Measurements from ENCODE around the gene EML2.
A peak's percentile ranks its signal among the peaks of the same experiment; 100 is the strongest.
"Not testable (repeated sequence)": the region's sequence is repeated elsewhere in the genome, so short reads cannot be mapped to it uniquely, and the experiment has no call there.

EML2 gene

GRCh38 chr19:45646345-45646698 is 7.1 kb upstream of the EML2 start:
- no peak for DNase-seq

- peak; percentile 82 to 91 for DNase-seq
These were observed 6.6 kb upstream of the EML2 start for GRCh38 chr19:45645631-45646344.

GRCh38 chr19:45645068-45645630 is 6.0 kb upstream of the EML2 start:
- DNase-seq: no peak

GRCh38 chr19:45643927-45644771 is 5.0 kb upstream of the EML2 start:
- no peak for DNase-seq

GRCh38 chr19:45643024-45643926 is 4.1 kb upstream of the EML2 start:
- DNase-seq: peak; percentile 89 to 92

DNA sequence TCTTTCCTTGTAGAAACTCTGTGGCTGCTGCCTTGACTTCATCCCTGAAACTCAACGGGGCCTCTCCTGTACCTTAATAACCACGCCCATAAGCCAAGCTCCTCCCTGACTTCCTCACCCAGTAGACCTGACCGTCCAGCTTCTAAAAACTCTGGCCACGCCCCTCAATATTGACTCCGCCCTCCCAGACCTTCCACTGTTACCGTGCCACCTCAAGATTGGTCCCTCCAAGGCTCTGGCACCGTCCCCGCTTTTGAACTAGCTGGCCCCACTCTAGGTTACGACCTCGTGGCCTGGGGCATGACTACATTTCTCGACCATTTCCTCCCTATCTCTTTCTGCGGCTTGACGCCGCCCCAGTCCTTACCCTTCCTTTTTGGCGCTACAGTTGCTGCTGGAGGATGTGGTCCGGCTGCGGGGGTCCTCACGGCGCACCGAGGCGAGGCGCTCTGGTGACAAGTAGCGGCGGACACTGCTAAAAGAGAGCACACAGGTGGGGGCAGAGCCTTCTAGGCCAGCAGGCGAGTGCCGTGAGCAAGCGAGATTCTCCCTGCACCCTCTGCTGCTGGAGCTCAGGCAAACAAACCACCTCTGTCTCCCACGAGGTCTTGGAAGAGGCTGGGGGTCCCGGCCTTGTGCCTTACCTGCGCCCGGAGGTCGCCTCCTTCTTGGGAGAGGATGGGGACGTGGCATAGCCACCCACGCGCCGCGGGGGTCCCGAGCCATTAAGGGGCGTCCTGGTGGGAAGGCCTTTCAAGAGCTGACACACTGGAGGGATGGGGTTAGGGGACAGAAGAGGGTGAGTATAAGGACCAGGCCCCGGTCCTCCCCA is 2.3 kb upstream of the EML2 start:
- peak; percentile 87 to 89 for DNase-seq

DNA sequence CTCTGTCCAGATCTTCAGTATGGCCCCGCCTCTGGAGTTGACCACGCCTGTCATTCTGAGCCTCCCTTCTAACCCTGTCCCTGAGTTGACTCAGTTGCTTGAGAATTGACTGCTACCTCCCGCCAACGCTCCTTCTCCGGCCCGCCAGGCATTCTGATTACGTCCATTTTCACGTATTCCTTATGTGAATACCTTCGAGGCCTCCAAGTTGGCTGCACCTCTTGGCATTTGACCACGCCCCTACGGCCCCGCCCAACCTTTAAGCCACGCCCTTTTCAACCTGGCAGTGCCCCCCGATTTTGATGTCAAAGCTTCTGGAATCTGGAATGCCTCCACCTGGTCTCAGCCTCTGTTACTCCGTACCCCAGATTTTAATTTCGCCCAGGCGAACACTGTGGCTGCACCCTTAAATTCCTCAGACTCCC is 1.7 kb upstream of the EML2 start:
- DNase-seq: no peak

- no peak for DNase-seq
These were observed 1.1 kb downstream of the EML2 start for GRCh38 chr19:45637890-45638667.

- DNase-seq: no peak
These were observed 2.3 kb downstream of the EML2 start for GRCh38 chr19:45636902-45637301.

- DNase-seq: no peak
These were observed 2.9 kb downstream of the EML2 start for GRCh38 chr19:45636275-45636674.

DNA sequence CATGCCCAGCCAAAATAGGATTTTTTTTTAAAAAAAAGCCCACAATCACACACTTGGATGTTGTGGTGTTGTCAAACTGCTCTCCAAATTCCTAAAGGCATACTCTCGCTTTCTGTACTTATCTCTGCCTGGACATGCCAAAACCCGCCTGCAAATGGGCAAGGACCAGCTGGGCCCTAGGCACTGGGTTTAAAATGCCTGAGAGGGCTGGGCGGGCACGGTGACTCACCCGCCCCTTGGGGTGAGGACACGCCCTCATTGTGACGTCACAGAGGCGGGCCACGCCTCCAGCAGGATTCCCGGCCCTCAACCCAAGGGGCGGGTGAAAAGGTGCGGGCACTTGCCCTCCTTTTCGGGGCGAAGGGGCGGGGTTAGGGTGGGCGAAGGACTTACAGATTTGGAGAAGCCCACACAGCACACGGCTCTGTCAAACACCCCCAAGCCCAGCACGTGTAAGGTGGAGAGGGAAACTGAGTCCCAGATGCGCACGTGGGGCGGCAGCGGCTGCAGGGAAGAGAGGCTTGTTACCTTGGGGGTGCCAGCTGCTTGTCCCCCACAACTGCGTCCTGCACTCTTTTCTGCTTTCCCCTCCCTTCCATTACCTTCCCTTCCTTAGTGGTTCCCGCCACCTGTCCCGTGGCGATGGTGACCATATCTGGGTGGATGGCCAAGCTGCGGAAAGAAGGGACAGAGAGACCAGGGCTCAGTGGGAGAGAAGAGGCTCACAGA is 6.6 kb downstream of the EML2 start:
- peak; percentile 31 to 45 for DNase-seq

DNA sequence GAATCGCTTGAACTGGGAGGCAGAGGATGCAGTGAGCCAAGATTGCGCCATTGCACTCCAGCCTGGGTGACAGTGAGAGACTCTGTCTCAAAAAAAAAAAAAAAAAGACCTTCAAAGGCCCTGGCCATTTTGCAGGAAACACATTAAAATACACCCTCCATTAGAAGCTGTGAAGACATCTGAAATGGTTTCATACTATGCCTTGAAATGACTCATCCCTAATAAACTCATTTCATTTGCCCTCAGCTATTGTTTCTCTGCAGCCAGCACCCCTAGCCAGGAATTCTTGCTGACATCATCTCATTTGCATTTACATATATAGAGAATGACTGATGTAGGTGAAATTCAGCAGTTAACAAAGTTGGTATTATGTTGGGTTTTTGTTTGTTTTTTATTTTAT is 8.7 kb downstream of the EML2 start:
- DNase-seq: no peak

GRCh38 chr19:45629704-45630103 is 9.5 kb downstream of the EML2 start:
- DNase-seq: no peak

GRCh38 chr19:45628219-45628618 is 11.0 kb downstream of the EML2 start:
- DNase-seq: not testable (repeated sequence)

DNA sequence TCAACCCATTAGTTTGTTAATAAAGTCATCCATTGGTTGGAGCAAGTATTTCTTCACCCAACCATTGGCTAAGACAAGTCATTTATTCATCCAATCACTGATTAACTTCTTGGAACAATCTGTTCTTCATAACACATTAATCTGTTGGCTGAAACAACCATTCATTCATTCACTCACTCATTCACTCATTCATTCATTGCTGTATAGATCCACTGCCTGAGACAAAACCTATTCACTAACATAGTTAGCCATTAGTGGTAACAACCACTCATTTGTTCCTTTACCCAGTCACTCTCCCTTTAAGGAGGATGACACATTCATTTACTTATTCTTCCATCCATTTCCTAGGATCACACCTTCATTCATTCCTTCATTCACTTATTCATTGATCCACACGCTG is 15.2 kb downstream of the EML2 start:
- no peak for DNase-seq

GRCh38 chr19:45621976-45622503 is 17.2 kb downstream of the EML2 start:
- no peak for DNase-seq

GRCh38 chr19:45621389-45621788 is 17.8 kb downstream of the EML2 start:
- DNase-seq: no peak

DNA sequence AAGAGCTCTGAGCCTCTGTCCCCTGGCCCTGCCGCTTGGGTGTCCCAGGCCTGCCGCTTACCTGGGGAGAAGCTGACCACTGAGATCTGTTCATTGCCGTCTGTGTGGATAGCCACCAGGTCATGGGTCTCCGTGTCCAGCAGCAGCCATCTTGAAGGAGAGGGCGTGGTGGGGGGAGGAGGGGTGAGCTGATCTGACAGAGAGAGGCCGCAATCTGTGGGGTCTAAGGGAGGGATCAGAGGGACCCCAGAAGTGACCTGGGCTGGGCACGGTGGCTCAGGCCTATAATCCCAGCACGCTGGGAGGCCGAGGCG is 22.5 kb downstream of the EML2 start:
- no peak for DNase-seq

GRCh38 chr19:45615795-45616703 is 23.1 kb downstream of the EML2 start:
- peak; percentile 79 to 84 for DNase-seq

Measured in CD4-positive, alpha-beta T cell treated with Interferon alpha-2 for 1 hour (primary cell).